ENCODE results near the gene CPNE6.

- no peak for TF ChIP-seq GABPA (IDR thresholded peaks at IDR 0.05; ENCODE audit: borderline replicate concordance, insufficient read depth, low read length)
- TF ChIP-seq CTCF (IDR thresholded peaks at IDR 0.05; ENCODE audit: control extremely low read depth in 1 of 3, insufficient read depth in 1 of 3, low read depth in 1 of 3, low read length in 3 of 3), result no peak
- TF ChIP-seq MAX (IDR thresholded peaks at IDR 0.05), result no peak
- no peak for TF ChIP-seq USF2 (IDR thresholded peaks at IDR 0.05; ENCODE audit: low read length)
Observed at GRCh38 chr14:24055971-24056799, 15.2 kb upstream of the CPNE6 start.

Measured in H1 (cell line).